GM18498 (cell line): ENCODE results near the gene TPSG1.
"Not testable (repeated sequence)": the region's sequence is repeated elsewhere in the genome, so short reads cannot be mapped to it uniquely, and the experiment has no call there.

Experiments used
- ATAC-seq: cut with Tn5 transposase; IDR thresholded peaks from one replicate; pipeline ENCODE4 v1.9.1; 2021; ENCODE audit warnings: mild to moderate bottlenecking, moderate library complexity; ENCODE audit not compliant: unreplicated experiment

TPSG1 gene

GRCh38 chr16:1198671-1199346 is 26.3 kb downstream of the TPSG1 start:
- not testable (repeated sequence) for ATAC-seq

- ATAC-seq = no peak
Measured at GRCh38 chr16:1198194-1198593, 26.9 kb downstream of the TPSG1 start.

- ATAC-seq = no peak
Measured at GRCh38 chr16:1197237-1197866, 27.7 kb downstream of the TPSG1 start.

GRCh38 chr16:1196494-1196893 is 28.6 kb downstream of the TPSG1 start:
- no peak for ATAC-seq

- no peak for ATAC-seq
Measured at GRCh38 chr16:1195393-1195666, 29.7 kb downstream of the TPSG1 start.

GRCh38 chr16:1194665-1195392 is 30.2 kb downstream of the TPSG1 start:
- ATAC-seq = no peak

- no peak for ATAC-seq
Measured at GRCh38 chr16:1193825-1194581, 31.1 kb downstream of the TPSG1 start.

GRCh38 chr16:1193143-1193824 is 31.8 kb downstream of the TPSG1 start:
- ATAC-seq = no peak

- ATAC-seq = no peak
Measured at GRCh38 chr16:1192384-1193073, 32.5 kb downstream of the TPSG1 start.

GRCh38 chr16:1190789-1191188 is 34.3 kb downstream of the TPSG1 start:
- not testable (repeated sequence) for ATAC-seq

- ATAC-seq = no peak
Measured at GRCh38 chr16:1189455-1189854, 35.6 kb downstream of the TPSG1 start.

GRCh38 chr16:1188432-1189189 is 36.5 kb downstream of the TPSG1 start:
- no peak for ATAC-seq

GRCh38 chr16:1185460-1186207 is 39.4 kb downstream of the TPSG1 start:
- ATAC-seq = not testable (repeated sequence)

GRCh38 chr16:1184980-1185379 is 40.1 kb downstream of the TPSG1 start:
- no peak for ATAC-seq

- ATAC-seq = no peak
Measured at GRCh38 chr16:1184156-1184868, 40.8 kb downstream of the TPSG1 start.

- no peak for ATAC-seq
Measured at GRCh38 chr16:1182950-1183907, 41.8 kb downstream of the TPSG1 start.

- no peak for ATAC-seq
Measured at GRCh38 chr16:1182316-1182671, 42.8 kb downstream of the TPSG1 start.
